ENCODE results near the gene FREM1. TPM values are rescaled to one million over a fixed set of nuclear protein-coding genes. Genes with fewer than 3 reads are reported as not detected.
A peak's percentile ranks its signal among the peaks of the same experiment; 100 is the strongest.

FREM1 gene
- total RNA-seq, 1 donor from 2014 or later = 2.7 TPM

DNA sequence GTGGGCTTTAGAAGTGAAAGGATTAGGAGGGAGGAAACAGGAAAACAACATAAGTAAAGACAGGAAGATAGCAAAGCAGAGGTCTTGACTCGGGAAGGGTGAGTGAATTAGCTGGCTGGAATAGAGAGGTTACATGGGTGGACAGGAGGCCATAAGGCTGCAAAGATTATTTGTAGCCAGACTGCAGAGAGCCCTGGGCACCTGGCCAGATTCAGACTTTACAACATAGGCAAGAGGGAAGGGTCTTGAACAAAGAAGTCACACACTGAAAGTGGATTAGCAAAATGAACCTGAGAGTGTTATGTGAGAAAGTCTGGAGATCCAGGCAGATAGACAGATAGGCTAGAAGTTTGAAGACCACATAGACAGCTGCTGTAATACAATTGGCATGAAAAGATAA lies 158.0 kb downstream of the FREM1 start:
- H3K36me3 ChIP-seq = no peaks in the 10 kb centered on the region
- H3K9me3 ChIP-seq = no peaks in the 10 kb centered on the region
- H3K4me1 ChIP-seq = no peaks in the 10 kb centered on the region
- DNase-seq (ENCODE audit: extremely low spot score in 2 of 2) = no peak
- no peak overlapping the region for H3K27ac ChIP-seq
- H3K4me3 ChIP-seq = no peak overlapping the region
- intact Hi-C loops (cut with DNase I) = no loop called here
- TF ChIP-seq POLR2AphosphoS5 (IDR thresholded peaks at IDR 0.05; ENCODE audit: insufficient read depth in 1 of 2, low read depth in 1 of 2) (no peak), POLR2A (IDR thresholded peaks at IDR 0.05) (no peak)
- TF ChIP-seq, protein P1, sequence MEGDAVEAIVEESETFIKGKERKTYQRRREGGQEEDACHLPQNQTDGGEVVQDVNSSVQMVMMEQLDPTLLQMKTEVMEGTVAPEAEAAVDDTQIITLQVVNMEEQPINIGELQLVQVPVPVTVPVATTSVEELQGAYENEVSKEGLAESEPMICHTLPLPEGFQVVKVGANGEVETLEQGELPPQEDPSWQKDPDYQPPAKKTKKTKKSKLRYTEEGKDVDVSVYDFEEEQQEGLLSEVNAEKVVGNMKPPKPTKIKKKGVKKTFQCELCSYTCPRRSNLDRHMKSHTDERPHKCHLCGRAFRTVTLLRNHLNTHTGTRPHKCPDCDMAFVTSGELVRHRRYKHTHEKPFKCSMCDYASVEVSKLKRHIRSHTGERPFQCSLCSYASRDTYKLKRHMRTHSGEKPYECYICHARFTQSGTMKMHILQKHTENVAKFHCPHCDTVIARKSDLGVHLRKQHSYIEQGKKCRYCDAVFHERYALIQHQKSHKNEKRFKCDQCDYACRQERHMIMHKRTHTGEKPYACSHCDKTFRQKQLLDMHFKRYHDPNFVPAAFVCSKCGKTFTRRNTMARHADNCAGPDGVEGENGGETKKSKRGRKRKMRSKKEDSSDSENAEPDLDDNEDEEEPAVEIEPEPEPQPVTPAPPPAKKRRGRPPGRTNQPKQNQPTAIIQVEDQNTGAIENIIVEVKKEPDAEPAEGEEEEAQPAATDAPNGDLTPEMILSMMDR (IDR thresholded peaks at IDR 0.05) = no peak
- H3K27me3 ChIP-seq = no peaks in the 10 kb centered on the region

DNA sequence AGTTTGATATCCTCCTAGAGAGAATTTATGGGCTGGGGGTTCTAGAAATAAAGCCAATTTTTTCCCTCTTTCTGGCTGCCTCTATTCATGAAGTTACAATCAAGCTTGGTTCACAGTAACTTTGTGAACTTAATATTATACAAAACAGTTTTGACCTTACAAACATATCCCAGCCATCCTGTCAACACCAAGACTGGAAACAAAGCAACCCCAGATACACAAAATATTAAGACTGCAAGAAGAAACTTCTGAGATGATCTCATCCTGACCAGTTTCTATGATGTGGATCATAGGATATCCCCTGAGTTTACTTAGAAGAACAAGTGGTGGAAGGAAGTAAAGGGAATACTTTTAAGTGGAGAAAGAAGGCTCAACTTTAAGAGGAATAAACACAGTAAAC lies 159.4 kb downstream of the FREM1 start:
- no peak for DNase-seq (ENCODE audit: extremely low spot score in 2 of 2)
- no peaks in the 10 kb centered on the region for H3K27me3 ChIP-seq
- no peaks in the 10 kb centered on the region for H3K4me1 ChIP-seq
- H3K4me3 ChIP-seq = no peak overlapping the region
- H3K9me3 ChIP-seq = no peaks in the 10 kb centered on the region
- TF ChIP-seq, protein P1 (IDR thresholded peaks at IDR 0.05) = no peak
- no peak overlapping the region for H3K27ac ChIP-seq
- no peaks in the 10 kb centered on the region for H3K36me3 ChIP-seq
- intact Hi-C loops (cut with DNase I) = no loop called here

DNA sequence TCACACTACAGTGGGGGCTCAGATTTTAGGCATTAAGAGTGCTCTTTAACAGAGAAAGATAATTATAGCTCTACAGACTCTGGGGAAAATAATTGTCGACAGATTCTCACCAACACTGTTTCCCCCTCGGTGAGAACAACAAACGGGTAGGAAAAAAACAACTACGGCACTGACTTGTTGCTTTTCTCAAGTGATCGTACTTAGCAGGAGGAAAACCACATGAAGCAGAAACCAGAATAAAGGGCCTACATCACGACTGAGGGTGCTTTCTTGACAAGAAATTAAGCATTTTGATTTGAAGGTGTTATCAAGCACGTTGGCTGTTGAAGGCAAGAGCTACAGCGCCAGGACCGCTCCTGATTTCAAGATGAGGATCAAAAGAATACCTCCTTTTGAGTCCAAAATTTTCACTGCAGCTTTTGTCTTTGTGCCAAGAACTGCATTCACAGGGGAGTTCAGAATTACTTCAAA lies 160.5 kb downstream of the FREM1 start:
- intact Hi-C loops (cut with DNase I) = no loop called here
- Histone ChIP-seq H3K9me3 (no peaks in the 10 kb centered on the region), H3K27me3 (no peaks in the 10 kb centered on the region), H3K27ac (no peak overlapping the region), H3K36me3 (no peaks in the 10 kb centered on the region), H3K4me1 (no peaks in the 10 kb centered on the region), H3K4me3 (no peak overlapping the region)
- TF ChIP-seq POLR2A (IDR thresholded peaks at IDR 0.05) (no peak), POLR2AphosphoS5 (IDR thresholded peaks at IDR 0.05; ENCODE audit: insufficient read depth in 1 of 2, low read depth in 1 of 2) (no peak)
- TF ChIP-seq, protein P1 (IDR thresholded peaks at IDR 0.05) = no peak
- no peak for DNase-seq (ENCODE audit: extremely low spot score in 2 of 2)

DNA sequence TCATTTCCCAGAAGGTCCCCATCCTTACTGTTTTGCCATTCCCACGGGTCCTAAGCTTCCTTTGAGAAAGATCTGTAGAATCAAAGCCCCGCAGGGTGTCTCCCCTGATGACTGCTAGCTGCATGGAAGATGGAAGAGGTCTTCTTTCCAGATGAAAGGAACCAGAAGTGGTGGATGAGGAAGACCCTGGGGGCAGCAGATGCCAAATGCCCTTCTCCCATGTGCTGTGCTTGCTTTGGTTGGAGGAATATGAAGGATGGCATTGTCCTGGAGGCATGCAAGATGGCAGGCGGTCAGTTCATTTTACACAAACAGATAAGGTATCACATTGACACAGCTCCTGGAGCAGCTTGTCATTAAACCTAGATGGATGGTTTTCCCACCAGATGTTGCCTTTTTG lies 161.9 kb downstream of the FREM1 start:
- DNase-seq (ENCODE audit: extremely low spot score in 2 of 2) = no peak
- H3K4me1 ChIP-seq = no peaks in the 10 kb centered on the region
- no peaks in the 10 kb centered on the region for H3K36me3 ChIP-seq
- H3K4me3 ChIP-seq = no peak overlapping the region
- H3K27me3 ChIP-seq = no peaks in the 10 kb centered on the region
- H3K9me3 ChIP-seq = no peaks in the 10 kb centered on the region
- intact Hi-C loops (cut with DNase I) = no loop called here
- H3K27ac ChIP-seq = no peak overlapping the region
- no peak for TF ChIP-seq POLR2A (IDR thresholded peaks at IDR 0.05)
- no peak for TF ChIP-seq POLR2AphosphoS5 (IDR thresholded peaks at IDR 0.05; ENCODE audit: insufficient read depth in 1 of 2, low read depth in 1 of 2)
- TF ChIP-seq, protein P1 (IDR thresholded peaks at IDR 0.05) = no peak

DNA sequence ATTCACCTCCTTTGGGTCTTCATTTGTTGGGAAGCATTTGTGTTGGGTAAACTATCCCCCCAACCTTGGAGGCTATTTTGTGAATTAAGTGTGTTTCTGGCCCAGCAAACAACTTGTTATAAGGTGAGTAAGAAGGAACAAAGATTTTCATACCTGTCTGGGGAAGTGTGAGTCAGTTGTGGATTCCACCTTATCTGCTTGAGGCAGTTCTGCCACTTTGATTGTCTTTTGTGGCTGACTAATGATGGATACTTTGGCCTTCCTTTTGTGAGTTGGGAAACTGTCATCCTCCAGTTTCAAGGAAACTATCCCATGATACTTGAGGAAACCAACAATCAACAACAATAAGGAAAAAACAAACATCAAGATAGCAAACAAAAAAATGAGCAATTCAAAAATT lies 163.1 kb downstream of the FREM1 start:
- H3K36me3 ChIP-seq = no peaks in the 10 kb centered on the region

More for the DNA sequence above, 163.1 kb downstream of the FREM1 start:
- TF ChIP-seq POLR2AphosphoS5 (IDR thresholded peaks at IDR 0.05; ENCODE audit: insufficient read depth in 1 of 2, low read depth in 1 of 2) = peak in 1 of 2 donors; percentile 12
- no peak for TF ChIP-seq POLR2A (IDR thresholded peaks at IDR 0.05)
- TF ChIP-seq, protein P1 (IDR thresholded peaks at IDR 0.05) = no peak
- Histone ChIP-seq H3K4me1 (no peaks in the 10 kb centered on the region), H3K9me3 (no peaks in the 10 kb centered on the region), H3K4me3 (no peak overlapping the region), H3K27me3 (no peaks in the 10 kb centered on the region), H3K27ac (no peak overlapping the region)
- intact Hi-C loops (cut with DNase I) = no loop called here
- DNase-seq (ENCODE audit: extremely low spot score in 2 of 2) = no peak
